ENCODE results near the gene TACSTD2.
"Not testable (repeated sequence)": the region's sequence is repeated elsewhere in the genome, so short reads cannot be mapped to it uniquely, and the experiment has no call there.

TACSTD2 gene, protein sequence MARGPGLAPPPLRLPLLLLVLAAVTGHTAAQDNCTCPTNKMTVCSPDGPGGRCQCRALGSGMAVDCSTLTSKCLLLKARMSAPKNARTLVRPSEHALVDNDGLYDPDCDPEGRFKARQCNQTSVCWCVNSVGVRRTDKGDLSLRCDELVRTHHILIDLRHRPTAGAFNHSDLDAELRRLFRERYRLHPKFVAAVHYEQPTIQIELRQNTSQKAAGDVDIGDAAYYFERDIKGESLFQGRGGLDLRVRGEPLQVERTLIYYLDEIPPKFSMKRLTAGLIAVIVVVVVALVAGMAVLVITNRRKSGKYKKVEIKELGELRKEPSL

GRCh38 chr1:58576727-58577653 lies at the start of gene TACSTD2:
Gene TACSTD2 (minus strand): TSS chr1:58577252. CDS start chr1:58577156, 96 bp downstream.
- DNase-seq: no peak

- no peak for DNase-seq
Measured at GRCh38 chr1:58626293-58626692, 49.2 kb upstream of the TACSTD2 start.

- DNase-seq: not testable (repeated sequence)
Measured at GRCh38 chr1:58623259-58623658, 46.2 kb upstream of the TACSTD2 start.

GRCh38 chr1:58622571-58622970 lies 45.5 kb upstream of the TACSTD2 start:
- no peak for DNase-seq

GRCh38 chr1:58621391-58621790 lies 44.3 kb upstream of the TACSTD2 start:
- no peak for DNase-seq

DNA sequence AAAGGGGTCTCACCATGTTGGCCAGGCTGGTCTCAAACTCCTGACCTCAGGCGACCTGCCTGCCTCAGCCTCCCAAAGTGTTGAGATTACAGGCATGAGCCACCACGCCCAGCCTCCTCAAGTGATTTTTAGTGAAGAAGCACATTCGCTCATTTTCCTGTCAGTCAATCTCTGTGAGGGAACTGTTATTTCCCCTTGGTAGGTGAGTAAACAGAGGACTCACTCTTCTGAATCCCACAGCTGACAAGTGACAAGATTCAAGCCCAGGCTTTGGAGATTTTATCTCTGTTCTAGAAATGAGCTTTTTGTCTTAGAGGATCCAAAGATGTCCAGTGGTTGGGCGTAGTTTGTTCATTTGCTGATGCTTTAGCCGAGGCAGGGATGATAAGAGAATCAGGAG lies 43.9 kb upstream of the TACSTD2 start:
- no peak for DNase-seq

- DNase-seq: no peak
Measured at GRCh38 chr1:58620259-58620658, 43.2 kb upstream of the TACSTD2 start.

GRCh38 chr1:58619286-58620054 lies 42.4 kb upstream of the TACSTD2 start:
- DNase-seq: no peak

DNA sequence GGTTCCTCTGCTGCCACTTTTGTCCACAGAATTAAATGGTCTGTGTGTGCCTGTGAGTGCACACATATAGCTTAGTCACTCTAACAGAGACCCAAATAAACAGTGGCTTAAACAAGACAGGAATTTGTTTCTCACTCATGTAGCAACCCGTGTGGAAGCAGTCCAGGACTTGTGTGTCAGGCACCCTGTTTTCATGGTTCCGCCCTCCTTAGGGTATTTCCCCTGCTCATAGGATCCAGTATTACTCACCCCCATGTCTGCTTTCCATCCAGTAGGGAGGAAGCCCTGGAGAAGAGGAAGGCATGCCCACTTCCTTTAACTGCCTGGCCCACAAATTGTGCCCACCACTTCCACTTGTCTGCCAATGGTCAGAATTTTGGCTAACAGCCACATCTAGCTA lies 41.3 kb upstream of the TACSTD2 start:
- DNase-seq: no peak

DNA sequence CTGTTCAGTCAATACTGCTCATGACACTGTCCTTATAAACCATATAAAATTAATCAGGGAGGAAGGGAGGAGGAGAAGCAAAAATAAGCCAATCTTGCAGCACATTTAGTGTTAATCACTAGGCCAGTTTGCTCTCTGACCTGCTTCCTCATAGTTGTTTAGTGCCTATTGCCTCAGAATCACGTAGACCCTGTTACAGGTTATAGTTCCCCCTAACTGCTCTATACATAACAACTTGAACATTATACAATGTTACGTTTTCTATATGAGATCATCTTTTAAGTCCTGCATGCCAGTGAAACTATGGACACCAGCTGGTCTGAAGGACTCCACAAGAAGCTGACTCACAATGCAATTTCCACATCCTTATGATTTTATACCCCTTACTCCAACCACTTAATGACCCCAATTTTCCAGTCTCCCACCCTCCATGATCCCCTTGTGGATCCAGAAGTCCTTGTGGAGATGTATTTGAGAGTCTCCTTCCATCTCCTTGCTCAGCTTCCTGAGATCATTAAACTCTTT lies 34.9 kb upstream of the TACSTD2 start:
- DNase-seq: no peak

- no peak for DNase-seq
Measured at GRCh38 chr1:58608945-58609344, 31.9 kb upstream of the TACSTD2 start.

DNA sequence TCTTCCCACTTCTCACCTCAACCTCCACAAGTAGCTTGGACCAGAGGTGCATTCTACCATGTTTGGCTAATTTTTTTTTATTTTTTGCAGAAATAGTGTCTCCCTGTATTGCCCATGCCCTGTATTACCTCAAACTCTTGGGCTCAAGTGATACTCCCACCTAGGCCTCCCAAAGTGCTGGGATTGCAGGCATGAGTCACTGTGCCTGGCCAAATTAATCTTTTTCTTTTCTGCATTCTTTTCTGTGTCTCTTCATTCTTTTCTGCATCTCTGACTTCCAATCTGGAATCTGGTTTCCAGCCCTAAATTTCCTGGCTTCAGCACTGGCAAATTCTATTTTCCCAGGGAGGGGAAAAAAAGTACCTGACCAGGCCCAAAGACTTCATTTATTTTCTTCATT lies 31.2 kb upstream of the TACSTD2 start:
- DNase-seq: no peak

GRCh38 chr1:58607391-58607790 lies 30.3 kb upstream of the TACSTD2 start:
- no peak for DNase-seq

- not testable (repeated sequence) for DNase-seq
Measured at GRCh38 chr1:58601921-58602320, 24.9 kb upstream of the TACSTD2 start.

GRCh38 chr1:58597996-58598395 lies 20.9 kb upstream of the TACSTD2 start:
- no peak for DNase-seq

DNA sequence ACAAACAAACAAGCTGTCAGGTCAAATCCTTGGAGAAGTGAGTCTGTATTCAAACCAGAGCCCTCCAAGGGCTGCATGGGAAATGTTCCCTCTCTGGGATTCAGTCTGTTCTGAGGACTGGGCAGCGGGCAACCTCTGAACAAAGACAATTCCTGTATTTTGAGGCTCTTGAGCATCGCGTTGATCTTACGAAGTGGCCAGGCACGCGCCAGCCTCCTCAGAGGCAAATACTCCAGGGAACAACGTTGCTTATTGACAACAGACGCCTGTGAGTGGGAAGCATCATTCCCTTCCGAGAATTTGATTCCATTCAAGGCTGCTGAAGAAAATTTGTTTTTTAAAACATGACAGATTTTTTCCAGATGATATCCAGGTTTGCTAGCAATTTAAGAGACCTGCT lies 20.0 kb upstream of the TACSTD2 start:
- no peak for DNase-seq

GRCh38 chr1:58596631-58597052 lies 19.6 kb upstream of the TACSTD2 start:
- no peak for DNase-seq

- no peak for DNase-seq
Measured at GRCh38 chr1:58594546-58594945, 17.5 kb upstream of the TACSTD2 start.

DNA sequence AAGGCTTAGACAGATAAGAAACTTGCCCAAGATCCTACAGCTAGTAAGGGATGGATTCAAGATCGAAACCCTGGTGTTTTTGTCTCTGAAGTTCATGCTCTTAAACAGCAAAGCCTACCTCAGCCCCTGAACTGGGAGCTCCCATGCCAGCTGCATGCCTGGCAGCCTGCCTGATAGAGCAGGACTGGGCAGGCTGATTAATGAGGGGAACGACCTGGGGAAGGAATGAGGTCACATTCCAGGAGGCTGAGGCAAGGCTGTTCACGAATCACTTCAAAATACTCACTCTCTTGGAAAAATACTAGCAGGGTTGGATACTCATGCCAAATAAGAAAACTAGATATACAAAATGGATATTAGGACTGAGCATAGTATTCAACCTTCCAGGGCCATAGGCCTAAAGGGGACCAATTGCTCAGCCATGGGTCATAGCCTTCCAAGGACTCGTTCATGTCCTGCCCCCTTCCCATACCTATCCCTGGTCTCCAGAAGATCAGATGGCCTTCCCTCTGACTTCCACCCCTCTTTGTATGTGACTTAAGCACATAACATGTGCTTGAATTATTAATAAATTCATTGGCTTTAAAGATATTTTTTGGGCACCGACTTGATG lies 15.6 kb upstream of the TACSTD2 start:
- DNase-seq: no peak

GRCh38 chr1:58591806-58592205 lies 14.8 kb upstream of the TACSTD2 start:
- DNase-seq: no peak

GRCh38 chr1:58590019-58590418 lies 13.0 kb upstream of the TACSTD2 start:
- DNase-seq: no peak

DNA sequence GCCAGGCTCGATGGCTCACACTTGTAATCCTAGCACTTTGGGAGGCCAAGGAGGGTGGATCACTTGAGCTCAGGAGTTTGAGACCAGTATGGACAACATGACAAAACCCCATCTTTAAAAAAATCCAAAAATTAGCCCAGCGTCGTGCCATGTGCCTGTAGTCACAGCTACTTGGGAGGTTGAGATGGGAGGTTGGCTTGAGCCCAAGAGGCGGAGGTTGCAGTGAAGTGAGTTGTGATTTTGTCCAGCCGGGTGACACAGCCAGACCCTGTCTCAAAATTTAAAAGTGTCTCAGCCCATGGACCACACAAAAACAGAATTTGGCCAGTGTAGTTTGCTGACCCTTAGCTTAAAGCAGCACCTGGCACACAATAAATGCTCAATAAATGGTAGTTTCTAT lies 11.3 kb upstream of the TACSTD2 start:
- no peak for DNase-seq

- DNase-seq: no peak
Measured at GRCh38 chr1:58587667-58588066, 10.6 kb upstream of the TACSTD2 start.

Measured in activated naive CD4-positive, alpha-beta T cell (primary cell).